LoVo (cell line): ENCODE data around the gene WDR45B.
"Not testable (repeated sequence)": the region's sequence is repeated elsewhere in the genome, so short reads cannot be mapped to it uniquely, and the experiment has no call there.

Experiments used
- DNase-seq: peaks from one replicate; pipeline ENCODE4 v3.0.0-alpha.2; 2016; ENCODE audit warnings: low spot score

The WDR45B gene

GRCh38 chr17:82582709-82583108 lies 65.5 kb downstream of the WDR45B start:
- no peak for DNase-seq

- DNase-seq: no peak
Observed at GRCh38 chr17:82582213-82582612, 66.0 kb downstream of the WDR45B start.

- not testable (repeated sequence) for DNase-seq
Observed at GRCh38 chr17:82579969-82580368, 68.3 kb downstream of the WDR45B start.

- no peak for DNase-seq
Observed at GRCh38 chr17:82577300-82577699, 70.9 kb downstream of the WDR45B start.

- not testable (repeated sequence) for DNase-seq
Observed at GRCh38 chr17:82575581-82576221, 72.5 kb downstream of the WDR45B start.

GRCh38 chr17:82574041-82574440 lies 74.2 kb downstream of the WDR45B start:
- no peak for DNase-seq

GRCh38 chr17:82571855-82572254 lies 76.4 kb downstream of the WDR45B start:
- DNase-seq: no peak

- no peak for DNase-seq
Observed at GRCh38 chr17:82570277-82570676, 78.0 kb downstream of the WDR45B start.

GRCh38 chr17:82569621-82570020 lies 78.6 kb downstream of the WDR45B start:
- no peak for DNase-seq

GRCh38 chr17:82568997-82569393 lies 79.2 kb downstream of the WDR45B start:
- no peak for DNase-seq

GRCh38 chr17:82567286-82567685 lies 81.0 kb downstream of the WDR45B start:
- DNase-seq: no peak

GRCh38 chr17:82566129-82566960 lies 81.9 kb downstream of the WDR45B start:
- DNase-seq: no peak

- no peak for DNase-seq
Observed at GRCh38 chr17:82565551-82565950, 82.7 kb downstream of the WDR45B start.
